Vagina (tissue), 2 donors: ENCODE measurements around the gene PRR5L. TPM values are rescaled to one million over a fixed set of nuclear protein-coding genes. Genes with fewer than 3 reads are reported as not detected.

Experiments
- DNase-seq, 2 donors: peaks; one replicate each; pipeline ENCODE4 v3.0.0-alpha.2; 2017; ENCODE audit errors: extremely low spot score in 2 of 2
- H3K27ac ChIP-seq: fragments of 200-600 bp; sonication (generic); one replicate; pipeline ENCODE4 v1.5.1; 2019
- H3K27me3 ChIP-seq: fragments of 200-600 bp; sonication (generic); one replicate; pipeline ENCODE4 v1.5.1; 2019
- H3K36me3 ChIP-seq, 2 donors: fragments of 200-600 bp; sonication (generic); one replicate each; pipeline ENCODE4 v1.5.1; 2017 to 2019
- H3K4me1 ChIP-seq: fragments of 200-600 bp; sonication (generic); one replicate; pipeline ENCODE4 v1.5.1; 2019
- H3K4me3 ChIP-seq, 2 donors: fragments of 200-600 bp; sonication (generic); 1 replicate in 1 of 2; 2 replicates in 1 of 2; pipeline ENCODE4 v1.5.1; 2016 to 2019
- H3K9me3 ChIP-seq: fragments of 200-600 bp; sonication (generic); one replicate; pipeline ENCODE4 v1.5.1; 2019
- POLR2A ChIP-seq, 2 donors: fragments of 450-650 bp; IDR thresholded peaks; one replicate each; pipeline ENCODE4 v1.6.1; 2017; ENCODE audit warnings: antibody characterized with exemption in 2 of 2, mild to moderate bottlenecking in 2 of 2, moderate library complexity in 2 of 2
- POLR2AphosphoS5 ChIP-seq, 2 donors: sonication (generic); formaldehyde crosslinking; IDR thresholded peaks; one replicate each; pipeline ENCODE4 v1.9.0; 2017; ENCODE audit warnings: antibody characterized with exemption in 2 of 2, mild to moderate bottlenecking in 2 of 2, low read depth in 1 of 2; ENCODE audit not compliant: insufficient read depth in 1 of 2
- intact Hi-C: fragments of 100-400 bp; cut with DNase I; formaldehyde crosslinking; loops from one replicate; pipeline ENCODE4 v1.15.1; 2023
- total RNA-seq: library from RNA; depleted of rRNA; stranded (reverse); fragments of >200 nt; gene quantifications from one replicate; pipeline ENCODE4 v1.2.3, GENCODE V29; 2016
- TF ChIP-seq, protein P1 (sequence below), 3 experiments: fragments of 450-650 bp in 2 of 3; fragments of 200-600 bp in 1 of 3; sonication (generic) in 1 of 3; IDR thresholded peaks; one replicate each; pipeline ENCODE4 v1.5.1; 2017 to 2019; ENCODE audit warnings: antibody characterized with exemption in 3 of 3, mild to moderate bottlenecking in 2 of 3, moderate library complexity in 2 of 3

The PRR5L gene
- total RNA-seq, 1 donor from 2014 or later: 27.5 TPM

DNA sequence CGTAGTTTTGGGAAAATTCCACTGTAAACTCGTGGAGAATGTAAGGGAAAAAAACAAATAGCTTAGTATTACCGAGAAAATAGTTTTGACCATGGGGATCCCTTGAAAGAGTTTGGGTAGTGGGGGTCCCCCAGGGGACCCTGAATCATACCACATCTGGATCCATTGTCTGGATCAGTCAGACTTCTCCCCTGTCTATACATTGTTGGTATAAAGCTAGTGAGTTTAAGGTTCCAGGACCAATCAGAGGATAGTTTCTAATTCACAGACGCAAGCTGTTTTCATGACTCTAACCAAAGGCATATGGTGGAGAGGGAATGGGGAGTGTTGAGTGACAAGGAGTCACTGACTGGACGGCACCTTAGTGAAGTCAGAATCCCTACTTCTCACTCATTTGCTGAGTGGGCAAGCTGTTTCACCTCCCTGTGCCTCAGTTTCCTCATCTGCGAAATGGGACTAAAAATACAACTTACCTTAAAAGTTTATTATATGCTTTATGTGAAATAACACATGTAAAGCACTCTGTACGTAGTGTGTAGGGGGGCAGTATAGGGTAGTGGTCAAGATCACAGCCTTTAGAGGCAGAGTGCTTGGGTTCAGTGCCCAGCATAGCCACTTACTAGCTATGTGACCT lies 123.8 kb downstream of the PRR5L start:
- TF ChIP-seq, protein P1, sequence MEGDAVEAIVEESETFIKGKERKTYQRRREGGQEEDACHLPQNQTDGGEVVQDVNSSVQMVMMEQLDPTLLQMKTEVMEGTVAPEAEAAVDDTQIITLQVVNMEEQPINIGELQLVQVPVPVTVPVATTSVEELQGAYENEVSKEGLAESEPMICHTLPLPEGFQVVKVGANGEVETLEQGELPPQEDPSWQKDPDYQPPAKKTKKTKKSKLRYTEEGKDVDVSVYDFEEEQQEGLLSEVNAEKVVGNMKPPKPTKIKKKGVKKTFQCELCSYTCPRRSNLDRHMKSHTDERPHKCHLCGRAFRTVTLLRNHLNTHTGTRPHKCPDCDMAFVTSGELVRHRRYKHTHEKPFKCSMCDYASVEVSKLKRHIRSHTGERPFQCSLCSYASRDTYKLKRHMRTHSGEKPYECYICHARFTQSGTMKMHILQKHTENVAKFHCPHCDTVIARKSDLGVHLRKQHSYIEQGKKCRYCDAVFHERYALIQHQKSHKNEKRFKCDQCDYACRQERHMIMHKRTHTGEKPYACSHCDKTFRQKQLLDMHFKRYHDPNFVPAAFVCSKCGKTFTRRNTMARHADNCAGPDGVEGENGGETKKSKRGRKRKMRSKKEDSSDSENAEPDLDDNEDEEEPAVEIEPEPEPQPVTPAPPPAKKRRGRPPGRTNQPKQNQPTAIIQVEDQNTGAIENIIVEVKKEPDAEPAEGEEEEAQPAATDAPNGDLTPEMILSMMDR (IDR thresholded peaks at IDR 0.05): no peak
- TF ChIP-seq POLR2A (IDR thresholded peaks at IDR 0.05) (no peak), POLR2AphosphoS5 (IDR thresholded peaks at IDR 0.05; ENCODE audit: insufficient read depth in 1 of 2, low read depth in 1 of 2) (no peak)
- H3K4me1 ChIP-seq: peaks cover 26% of the 10 kb centered on the region
- no peaks in the 10 kb centered on the region for H3K9me3 ChIP-seq
- H3K27ac ChIP-seq: no peak overlapping the region
- no peak overlapping the region for H3K4me3 ChIP-seq
- peaks cover 0 to 6% of the 10 kb centered on the region in 2 donors for H3K36me3 ChIP-seq
- no peak for DNase-seq
- intact Hi-C loops: no loop called here
- H3K27me3 ChIP-seq: no peaks in the 10 kb centered on the region

DNA sequence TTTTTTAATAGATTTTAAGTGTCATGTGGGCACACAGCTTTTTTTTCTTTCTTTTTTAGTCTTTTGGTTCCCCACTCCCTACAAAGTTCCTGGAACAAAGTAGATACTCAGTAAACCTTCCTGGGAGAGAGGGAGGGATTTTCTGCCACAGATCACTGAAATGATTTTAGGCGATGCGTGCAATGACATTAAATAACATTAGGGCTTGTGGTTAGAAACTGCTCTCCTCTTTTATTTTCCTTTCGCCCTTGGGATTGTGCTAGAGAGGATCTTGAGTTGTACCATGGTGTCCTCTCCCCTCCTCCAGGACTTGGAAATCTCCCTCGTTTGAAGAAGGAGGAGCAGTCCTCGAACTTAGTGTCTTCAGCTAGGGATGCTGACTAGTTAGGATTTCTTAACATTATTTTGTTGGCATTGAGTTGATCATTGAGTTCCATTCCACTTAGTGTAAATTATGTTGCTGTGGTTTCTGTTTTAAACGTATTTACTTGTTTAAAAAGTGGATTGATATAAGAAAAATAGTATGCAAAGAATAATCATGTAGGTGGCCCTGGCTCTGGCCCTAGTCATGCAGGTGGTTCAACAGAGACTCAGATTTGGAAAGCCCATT lies 125.6 kb downstream of the PRR5L start:
- peak overlapping the region; percentile 39 for H3K27ac ChIP-seq

DNA sequence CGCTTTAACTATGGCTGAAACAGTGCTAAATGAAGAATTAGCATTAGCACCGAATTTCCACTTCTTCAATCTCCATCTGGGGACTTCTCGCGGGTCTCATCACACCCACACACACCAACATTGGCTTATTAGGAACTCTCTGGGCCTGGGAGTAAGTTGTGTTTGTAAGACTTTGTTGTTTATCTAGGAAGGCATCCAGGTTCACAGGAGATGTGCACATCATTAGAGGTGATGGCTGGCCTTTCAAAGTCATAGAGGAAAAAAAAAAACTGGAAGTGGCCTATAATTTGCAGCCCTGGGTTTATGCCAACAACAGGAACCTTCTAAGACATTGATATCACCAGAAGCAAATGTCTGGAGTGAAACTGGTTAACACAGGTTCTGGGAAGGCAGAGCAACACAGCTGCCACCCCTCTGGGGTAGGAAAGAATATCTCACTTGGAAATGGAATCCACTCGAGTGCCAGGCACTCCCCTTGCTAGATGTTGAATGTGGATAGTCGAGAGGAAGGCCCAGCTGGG lies 129.5 kb downstream of the PRR5L start:
- no peaks in the 10 kb centered on the region for H3K36me3 ChIP-seq
- no peaks in the 10 kb centered on the region for H3K27me3 ChIP-seq
- H3K9me3 ChIP-seq: no peaks in the 10 kb centered on the region
- TF ChIP-seq, protein P1 (IDR thresholded peaks at IDR 0.05): no peak
- TF ChIP-seq POLR2A (IDR thresholded peaks at IDR 0.05): no peak
- no peak for TF ChIP-seq POLR2AphosphoS5 (IDR thresholded peaks at IDR 0.05; ENCODE audit: insufficient read depth in 1 of 2, low read depth in 1 of 2)
- no peak overlapping the region for H3K27ac ChIP-seq
- DNase-seq: no peak
- intact Hi-C loops: no loop called here
- H3K4me3 ChIP-seq: no peak overlapping the region
- H3K4me1 ChIP-seq: peaks cover 41% of the 10 kb centered on the region

More for the DNA sequence above, 125.6 kb downstream of the PRR5L start:
- Histone ChIP-seq H3K36me3 (peaks cover 0 to 6% of the 10 kb centered on the region in 2 donors), H3K4me1 (peaks cover 39% of the 10 kb centered on the region), H3K27me3 (no peaks in the 10 kb centered on the region), H3K4me3 (no peak overlapping the region), H3K9me3 (no peaks in the 10 kb centered on the region)
- no peak for DNase-seq
- TF ChIP-seq, protein P1 (IDR thresholded peaks at IDR 0.05): no peak
- no peak for TF ChIP-seq POLR2AphosphoS5 (IDR thresholded peaks at IDR 0.05; ENCODE audit: insufficient read depth in 1 of 2, low read depth in 1 of 2)
- TF ChIP-seq POLR2A (IDR thresholded peaks at IDR 0.05): no peak
- intact Hi-C loops: no loop called here

DNA sequence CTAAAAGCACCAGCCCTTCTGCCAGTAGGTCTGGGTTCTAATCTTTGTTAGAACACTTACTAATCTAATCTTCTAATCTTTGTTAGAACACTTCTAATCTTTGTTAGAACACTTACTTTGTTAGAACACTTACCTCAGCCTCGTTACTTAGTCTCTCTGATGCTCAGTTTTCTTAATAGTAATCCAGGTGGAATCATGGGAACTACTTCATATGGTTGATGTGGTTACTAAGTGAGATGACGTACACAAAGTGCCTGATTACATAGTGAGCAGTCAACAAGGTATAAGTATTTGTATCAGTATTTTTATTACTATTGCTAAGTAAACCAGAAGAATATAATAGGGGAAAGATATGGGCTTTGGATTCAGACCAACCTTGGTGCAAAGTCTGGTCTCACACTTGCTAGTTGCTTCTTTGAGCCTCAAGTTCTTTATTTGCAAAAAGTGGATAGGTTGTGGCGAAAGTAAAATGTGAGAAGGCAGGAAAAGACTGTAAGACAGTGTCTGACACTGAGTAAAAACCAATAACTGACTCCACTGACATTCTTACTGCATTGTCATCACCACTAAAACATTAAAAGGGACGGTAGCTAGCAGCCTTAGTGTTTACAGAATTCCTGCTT lies 130.2 kb downstream of the PRR5L start:
- Histone ChIP-seq H3K27me3 (no peaks in the 10 kb centered on the region), H3K4me1 (peaks cover 34% of the 10 kb centered on the region), H3K9me3 (no peaks in the 10 kb centered on the region), H3K4me3 (no peak overlapping the region), H3K36me3 (no peaks in the 10 kb centered on the region), H3K27ac (no peak overlapping the region)
- DNase-seq: no peak
- intact Hi-C loops: no loop called here
- TF ChIP-seq POLR2AphosphoS5 (IDR thresholded peaks at IDR 0.05; ENCODE audit: insufficient read depth in 1 of 2, low read depth in 1 of 2) (no peak), POLR2A (IDR thresholded peaks at IDR 0.05) (no peak)
- TF ChIP-seq, protein P1 (IDR thresholded peaks at IDR 0.05): no peak
